H1 (cell line): Measurements from ENCODE around the gene DUSP7. TPM values are rescaled to one million over a fixed set of nuclear protein-coding genes. Genes with fewer than 3 reads are reported as not detected.

Source experiments
- CTCF ChIA-PET: fragments of 300-600 bp; sonication (Branson Sonifier 250); formaldehyde crosslinking; loops from one replicate; lab custom pipeline; 2021; ENCODE audit not compliant: partially characterized antibody; lab: Charles Lee
- POLR2A ChIA-PET: fragments of 300-600 bp; sonication (Branson Sonifier 250); formaldehyde crosslinking; loops from one replicate; lab custom pipeline; 2021; ENCODE audit warnings: inconsistent platforms; ENCODE audit not compliant: partially characterized antibody; lab: Charles Lee
- DNase-seq, 2 experiments: peaks; one replicate each; pipeline versions ENCODE4 v3.0.0 to v3.0.0-alpha.2; 2010 to 2022; ENCODE audit warnings: low spot score in 2 of 2, low read depth in 1 of 2, mixed read lengths in 1 of 2
- FAIRE-seq: peaks from 2 replicates; lab custom pipeline; 2011; peaks lifted over from hg19 to GRCh38; lab: Jason Lieb, UNC
- H2AFZ ChIP-seq: 2 replicates; pipeline ENCODE4 v1.8.1; 2012; ENCODE audit warnings: low read length, inconsistent platforms
- H2AK5ac ChIP-seq: 2 replicates; pipeline ENCODE4 v1.6.1; 2013; ENCODE audit warnings: low read depth, low read length
- H2BK120ac ChIP-seq: replicated peaks from 2 replicates; pipeline ENCODE3; 2013; ENCODE audit warnings: low read depth, low read length, inconsistent platforms
- H2BK12ac ChIP-seq: 2 replicates; pipeline ENCODE4 v1.6.1; 2013; ENCODE audit warnings: low read depth, low read length
- H2BK15ac ChIP-seq: 2 replicates; pipeline ENCODE4 v1.6.1; 2013; ENCODE audit warnings: low read length
- H2BK20ac ChIP-seq: 2 replicates; pipeline ENCODE4 v1.6.1; 2013; ENCODE audit warnings: low read length
- H2BK5ac ChIP-seq: 2 replicates; pipeline ENCODE4 v1.6.1; 2013; ENCODE audit warnings: low read depth, low read length
- H3K14ac ChIP-seq: 2 replicates; pipeline ENCODE4 v1.6.1; 2013; ENCODE audit warnings: inconsistent platforms; ENCODE audit not compliant: insufficient read length
- H3K18ac ChIP-seq: 2 replicates; pipeline ENCODE4 v1.6.1; 2013; ENCODE audit warnings: low read length; ENCODE audit errors: extremely low read depth
- H3K23ac ChIP-seq: 2 replicates; pipeline ENCODE4 v1.6.1; 2013; ENCODE audit warnings: inconsistent platforms; ENCODE audit not compliant: insufficient read length
- H3K23me2 ChIP-seq: 2 replicates; pipeline ENCODE4 v1.6.1; 2013; ENCODE audit warnings: low read depth, low read length
- H3K27ac ChIP-seq: 2 replicates; pipeline ENCODE4 v1.6.1; 2011; ENCODE audit warnings: low read depth, low read length, inconsistent platforms
- H3K27me3 ChIP-seq, 4 experiments: replicated peaks in 1 of 4; 1 replicate in 1 of 4; 2 replicates in 3 of 4; pipeline versions ENCODE4 v1.6.1 to v1.8.1; 2011 to 2013; ENCODE audit warnings: low read length in 3 of 4, mild to moderate bottlenecking in 3 of 4, inconsistent platforms in 2 of 4, mixed read lengths in 2 of 4, moderate library complexity in 1 of 4; ENCODE audit not compliant: control insufficient read depth in 3 of 4, insufficient read depth in 3 of 4; ENCODE audit errors: extremely low read depth in 1 of 4
- H3K36me3 ChIP-seq, 4 experiments: 2 replicates each; pipeline versions ENCODE4 v1.6.1 to v1.8.1; 2011 to 2013; ENCODE audit warnings: mild to moderate bottlenecking in 4 of 4, low read length in 3 of 4, moderate library complexity in 2 of 4, control low read depth in 1 of 4, inconsistent platforms in 1 of 4; ENCODE audit not compliant: insufficient read depth in 4 of 4, control insufficient read depth in 2 of 4
- H3K4ac ChIP-seq: replicated peaks from 2 replicates; pipeline ENCODE3; 2013; ENCODE audit warnings: low read length, low read depth, mixed read lengths, inconsistent platforms; ENCODE audit not compliant: insufficient read length
- H3K4me1 ChIP-seq, 4 experiments: replicated peaks in 1 of 4; 1 replicate in 1 of 4; 2 replicates in 3 of 4; pipeline versions ENCODE4 v1.6.1 to v1.8.1; 2011 to 2013; ENCODE audit warnings: low read length in 3 of 4, inconsistent platforms in 2 of 4, mixed read lengths in 1 of 4; ENCODE audit not compliant: insufficient read depth in 4 of 4, control insufficient read depth in 3 of 4
- H3K4me2 ChIP-seq, 2 experiments: 2 replicates each; pipeline versions ENCODE4 v1.6.1 to v1.8.1; 2011 to 2013; ENCODE audit warnings: low read depth in 2 of 2, low read length in 2 of 2, control low read depth in 1 of 2, inconsistent platforms in 1 of 2, mild to moderate bottlenecking in 1 of 2; ENCODE audit not compliant: insufficient read depth in 1 of 2
- H3K4me3 ChIP-seq, 4 experiments: fragments of 200-600, 300-600 bp in 1 of 4; sonication (generic), shearing (Covaris generic), sonication (Bioruptor Twin) in 1 of 4; 2 replicates each; pipeline versions ENCODE4 v1.5.1 to v1.8.1; 2011 to 2016; ENCODE audit warnings: low read length in 4 of 4, low read depth in 3 of 4, control low read depth in 2 of 4, inconsistent platforms in 2 of 4, mild to moderate bottlenecking in 2 of 4, mixed read lengths in 1 of 4, moderate library complexity in 1 of 4; ENCODE audit not compliant: insufficient read depth in 2 of 4; ENCODE audit errors: extremely low read depth in 1 of 4
- H3K56ac ChIP-seq: replicated peaks from 2 replicates; pipeline ENCODE3; 2013; ENCODE audit warnings: low read depth, mild to moderate bottlenecking, mixed read lengths, low read length, inconsistent platforms; ENCODE audit not compliant: insufficient read length
- H3K79me1 ChIP-seq: 2 replicates; pipeline ENCODE4 v1.6.1; 2013; ENCODE audit warnings: low read depth, low read length, control low read depth
- H3K79me2 ChIP-seq, 2 experiments: 2 replicates each; pipeline versions ENCODE4 v1.6.1 to v1.8.1; 2012 to 2013; ENCODE audit warnings: low read length in 2 of 2, mild to moderate bottlenecking in 2 of 2, inconsistent platforms in 1 of 2; ENCODE audit not compliant: insufficient read depth in 2 of 2, control insufficient read depth in 1 of 2
- H3K9ac ChIP-seq, 4 experiments: replicated peaks in 1 of 4; 1 replicate in 1 of 4; 2 replicates in 3 of 4; pipeline versions ENCODE4 v1.6.1 to v1.8.1; 2011 to 2013; ENCODE audit warnings: low read depth in 3 of 4, low read length in 3 of 4, control low read depth in 2 of 4, mild to moderate bottlenecking in 2 of 4, moderate library complexity in 2 of 4, inconsistent platforms in 1 of 4; ENCODE audit errors: extremely low read depth in 1 of 4
- H3K9me3 ChIP-seq, 2 experiments: 2 replicates each; pipeline versions ENCODE4 v1.6.1 to v1.8.1; 2012 to 2013; ENCODE audit warnings: mild to moderate bottlenecking in 2 of 2, moderate library complexity in 2 of 2, control low read depth in 1 of 2, inconsistent platforms in 1 of 2, low read depth in 1 of 2, low read length in 1 of 2, mixed read lengths in 1 of 2; ENCODE audit not compliant: insufficient read depth in 2 of 2
- H4K20me1 ChIP-seq, 2 experiments: replicated peaks in 1 of 2; 2 replicates each; pipeline versions ENCODE3 to v1.8.1; 2011 to 2013; ENCODE audit warnings: inconsistent platforms in 2 of 2, low read length in 2 of 2, mild to moderate bottlenecking in 1 of 2; ENCODE audit not compliant: insufficient read depth in 2 of 2, control insufficient read depth in 1 of 2
- H4K5ac ChIP-seq: 2 replicates; pipeline ENCODE4 v1.6.1; 2013; ENCODE audit warnings: low read length, low read depth, mixed read lengths, inconsistent platforms; ENCODE audit not compliant: insufficient read length
- H4K8ac ChIP-seq: 2 replicates; pipeline ENCODE4 v1.8.0; 2013; ENCODE audit warnings: mild to moderate bottlenecking, moderate library complexity, low read length, inconsistent platforms; ENCODE audit not compliant: insufficient read depth; ENCODE audit errors: extremely low read depth
- H4K91ac ChIP-seq: replicated peaks from 2 replicates; pipeline ENCODE3; 2013; ENCODE audit warnings: low read length, mixed read lengths, inconsistent platforms; ENCODE audit not compliant: insufficient read length
- BRCA1 ChIP-seq: IDR thresholded peaks from 2 replicates; pipeline ENCODE4 v1.6.1; 2012; ENCODE audit warnings: low read depth, low read length, improper control_type of control experiment
- CBX8 ChIP-seq: fragments of 300-800, 300-1000 bp; sonication (generic); IDR thresholded peaks from 2 replicates; pipeline ENCODE4 v1.7.1; 2016; ENCODE audit warnings: low read depth, low read length, borderline replicate concordance
- FOSL1 ChIP-seq: IDR thresholded peaks from 2 replicates; pipeline ENCODE4 v1.6.1; 2011; ENCODE audit warnings: mild to moderate bottlenecking, low read depth, low read length, moderate library complexity; ENCODE audit not compliant: insufficient read depth
- HDAC6 ChIP-seq: IDR thresholded peaks from one replicate; pipeline ENCODE4 v1.7.1; 2012; ENCODE audit warnings: low read depth, mild to moderate bottlenecking, inconsistent platforms, low read length, moderate library complexity
- JUND ChIP-seq: IDR thresholded peaks from 2 replicates; pipeline ENCODE4 v1.6.1; 2011; ENCODE audit warnings: mild to moderate bottlenecking, improper control_type of control experiment, low read length
- KDM5A ChIP-seq: fragments of 200-600 bp; IDR thresholded peaks from 2 replicates; pipeline ENCODE4 v1.7.1; 2012; ENCODE audit warnings: mild to moderate bottlenecking, low read length, inconsistent platforms, mixed read lengths
- TAF1 ChIP-seq: IDR thresholded peaks from 2 replicates; pipeline ENCODE4 v1.6.1; 2011; ENCODE audit warnings: mild to moderate bottlenecking, low read depth, low read length
- TAF7 ChIP-seq: optimal IDR thresholded peaks from 2 replicates; pipeline ENCODE3; 2011; ENCODE audit warnings: low read depth, mild to moderate bottlenecking, inconsistent platforms, low read length, moderate library complexity, borderline replicate concordance
- TCF12 ChIP-seq: IDR thresholded peaks from 2 replicates; pipeline ENCODE4 v1.6.1; 2011; ENCODE audit warnings: low read depth, mild to moderate bottlenecking, low read length
- WGBS, 2 experiments: shearing (Covaris generic) in 1 of 2; methylation state at CpG; one replicate each; pipeline versions ENCODE4 v1.1.6 to v1.1.7; 2013 to 2015; ENCODE audit warnings: low lambda C conversion rate in 2 of 2, mixed read lengths in 2 of 2, inconsistent platforms in 1 of 2, low coverage in 1 of 2, missing lambda C conversion rate in 1 of 2; ENCODE audit not compliant: insufficient replicate concordance in 2 of 2, insufficient coverage in 1 of 2, insufficient read length in 1 of 2; ENCODE audit errors: extremely low coverage in 1 of 2, missing lambda C conversion rate in 1 of 2; 5-methylcytosine and 5-hydroxymethylcytosine counted together
- polyA plus RNA-seq, 7 experiments: library from polyadenylated mRNA; depleted of rRNA in 3 of 7; stranded (reverse) in 5 of 7; unstranded in 2 of 7; fragments of >200 nt in 5 of 7; fragments of 200-250 nt in 2 of 7; gene quantifications; 1 replicate in 5 of 7; 2 replicates in 1 of 7; 4 replicates in 1 of 7; pipeline versions ENCODE4 v1.2.1 to v1.2.3, GENCODE V29; 2011 to 2013; ENCODE audit warnings: missing spikeins in 2 of 7, mixed read lengths in 2 of 7
- total RNA-seq: library from RNA; stranded (reverse); fragmentation: NEBNext Ultra II Directional; extraction: Animal tissue kit (Norgen Biotek cat#: 25700); gene quantifications from 2 replicates; pipeline ENCODE4 v1.2.1, GENCODE V29; 2021
- TF ChIP-seq, protein P1 (sequence below): IDR thresholded peaks from 2 replicates; pipeline ENCODE4 v1.6.1; 2011; ENCODE audit warnings: low read length, improper control_type of control experiment
- TF ChIP-seq, protein P2 (sequence below): IDR thresholded peaks from 2 replicates; pipeline ENCODE4 v1.6.1; 2012; ENCODE audit warnings: inconsistent platforms

The DUSP7 gene
- total and polyA plus RNA-seq, 2 of the 8 experiments (the other 6 are each of a cell fraction or from before 2014, with no cell fraction given), result 19.4 to 24.9 TPM

DNA sequence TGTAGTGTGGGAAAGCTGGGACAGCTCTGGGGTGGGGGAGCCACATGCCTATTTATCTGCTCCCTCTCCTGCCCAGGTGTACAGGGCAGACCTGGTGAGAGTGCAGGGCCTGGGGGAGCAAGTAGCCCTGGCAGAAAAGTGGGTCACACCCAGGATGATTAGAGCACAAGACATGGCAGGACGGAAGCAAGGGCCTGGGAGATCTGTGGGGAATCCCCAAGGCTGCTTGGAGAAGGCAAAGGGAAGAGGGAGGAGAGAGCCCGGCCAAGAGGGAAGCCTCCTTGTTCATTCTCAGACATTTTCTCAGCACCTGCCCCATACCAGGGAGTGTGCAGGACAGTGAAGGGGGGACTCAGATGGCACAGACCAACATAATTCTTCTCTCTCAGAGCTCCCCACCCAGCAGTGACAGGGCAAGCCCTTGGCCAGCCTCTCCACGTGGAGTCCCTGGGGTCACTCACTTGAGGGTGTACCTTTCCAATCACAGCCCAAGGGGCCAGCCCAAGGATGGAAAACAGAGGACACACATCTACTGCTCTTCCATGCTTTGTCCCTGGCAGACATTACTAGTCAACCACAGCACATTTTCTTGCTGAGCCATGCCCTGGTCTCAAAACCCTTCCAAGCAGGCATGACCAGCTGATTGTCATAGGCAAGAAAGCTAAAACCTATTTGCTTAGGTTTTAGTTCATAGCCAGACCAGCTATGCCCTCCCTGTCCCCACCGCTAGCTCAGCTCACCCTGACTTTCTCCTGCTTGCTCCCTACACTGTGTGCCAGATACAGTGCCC lies 4.9 kb upstream of the DUSP7 start:
- Histone ChIP-seq H3K9me3 (no peaks in the 10 kb centered on the region), H3K56ac (no peak overlapping the region), H3K27ac (no peak overlapping the region), H3K27me3 (peaks cover 0 to 14% (median 7%) of the 10 kb centered on the region in 4 experiments; a peak in 4 of 7 replicates), H3K14ac (no peak overlapping the region), H3K4me1 (peaks cover 0 to 11% (median 7%) of the 10 kb centered on the region in 4 experiments; a peak in 6 of 7 replicates), H3K4me3 (no peak overlapping the region), H2BK12ac (no peak overlapping the region), H3K79me1 (no peaks in the 10 kb centered on the region), H3K4me2 (no peak overlapping the region), H4K5ac (no peak overlapping the region), H3K36me3 (no peaks in the 10 kb centered on the region), H4K91ac (no peak overlapping the region), H3K4ac (no peak overlapping the region), H3K79me2 (no peaks in the 10 kb centered on the region), H4K20me1 (peaks cover 0 to 2% of the 10 kb centered on the region in 2 experiments), H2AFZ (no peak overlapping the region), H3K9ac (no peak overlapping the region), H2BK20ac (no peak overlapping the region), H2BK120ac (no peak overlapping the region), H4K8ac (peak overlapping the region; percentile 31; the same call in 1 of the 2 replicates), H3K18ac (no peak overlapping the region), H2BK5ac (no peak overlapping the region), H2AK5ac (no peak overlapping the region), H3K23ac (no peak overlapping the region), H3K23me2 (peaks cover 9% of the 10 kb centered on the region), H2BK15ac (peak overlapping the region; percentile 72; the same call in 1 of the 2 replicates)
- WGBS, 2 experiments, result 79% methylated on average over 4 of the region's 4 CpGs; no CpG with 5 or more reads in 1 of the 2 experiments
- DNase-seq (no peak), FAIRE-seq (no peak)
- CTCF ChIA-PET, result interaction anchor here (1.0 to 33.0 kb wide), 10 partner anchors 8 to 289 kb away, joined by 3 to 984 read pairs (median 16); no protein-coding TSS in a partner anchor
- POLR2A ChIA-PET, result interaction anchor here (0.8 to 2.4 kb wide), 3 partner anchors 65 to 71 kb away, joined by 3 to 16 read pairs (median 5); partner anchors contain the start of gene RPL29
- no peak for TF ChIP-seq TAF7
- TF ChIP-seq, protein P1, sequence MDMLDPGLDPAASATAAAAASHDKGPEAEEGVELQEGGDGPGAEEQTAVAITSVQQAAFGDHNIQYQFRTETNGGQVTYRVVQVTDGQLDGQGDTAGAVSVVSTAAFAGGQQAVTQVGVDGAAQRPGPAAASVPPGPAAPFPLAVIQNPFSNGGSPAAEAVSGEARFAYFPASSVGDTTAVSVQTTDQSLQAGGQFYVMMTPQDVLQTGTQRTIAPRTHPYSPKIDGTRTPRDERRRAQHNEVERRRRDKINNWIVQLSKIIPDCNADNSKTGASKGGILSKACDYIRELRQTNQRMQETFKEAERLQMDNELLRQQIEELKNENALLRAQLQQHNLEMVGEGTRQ, result no peak
- no peak for TF ChIP-seq TAF1
- no peak for TF ChIP-seq JUND
- TF ChIP-seq TCF12, result no peak
- no peak for TF ChIP-seq BRCA1
- no peak for TF ChIP-seq CBX8
- TF ChIP-seq FOSL1, result no peak
- TF ChIP-seq HDAC6, result no peak
- no peak for TF ChIP-seq KDM5A
- TF ChIP-seq, protein P2, sequence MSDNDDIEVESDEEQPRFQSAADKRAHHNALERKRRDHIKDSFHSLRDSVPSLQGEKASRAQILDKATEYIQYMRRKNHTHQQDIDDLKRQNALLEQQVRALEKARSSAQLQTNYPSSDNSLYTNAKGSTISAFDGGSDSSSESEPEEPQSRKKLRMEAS, result no peak
